Testis (tissue), 2 donors: ENCODE data around the gene PSMF1.

Experiments
- CTCF ChIP-seq, 3 experiments: fragments of 450-650 bp in 2 of 3; fragments of 200-600 bp in 1 of 3; sonication (generic) in 1 of 3; IDR thresholded peaks; one replicate each; pipeline ENCODE4 v1.5.1; 2016 to 2019; ENCODE audit warnings: antibody characterized with exemption in 3 of 3, mild to moderate bottlenecking in 2 of 3, moderate library complexity in 1 of 3
- POLR2A ChIP-seq: fragments of 450-650 bp; IDR thresholded peaks from one replicate; pipeline ENCODE4 v1.6.1; 2017; ENCODE audit warnings: antibody characterized with exemption, mild to moderate bottlenecking, moderate library complexity

- TF ChIP-seq CTCF (IDR thresholded peaks at IDR 0.05) (no peak), POLR2A (no peak)
These were observed 50.8 kb downstream of the PSMF1 start for GRCh38 chr20:1169224-1169623.
